Fibroblast of lung (primary cell): ENCODE results near the gene POTEG.
"Not testable (repeated sequence)": the region's sequence is repeated elsewhere in the genome, so short reads cannot be mapped to it uniquely, and the experiment has no call there.

Source experiments
- CTCF ChIP-seq, 2 donors: IDR thresholded peaks in 1 of 2; conservative IDR thresholded peaks in 1 of 2; 1 replicate in 1 of 2; 2 replicates in 1 of 2; pipeline ENCODE4 v1.5.1; 2011 to 2012; ENCODE audit warnings: low read length in 2 of 2, control low read depth in 1 of 2, inconsistent platforms in 1 of 2, low read depth in 1 of 2, mild to moderate bottlenecking in 1 of 2
- EZH2 ChIP-seq: IDR thresholded peaks from 2 replicates; pipeline ENCODE4 v1.5.1; 2012; ENCODE audit warnings: low read length, control low read depth, mild to moderate bottlenecking; ENCODE audit errors: missing control alignments

GRCh38 chr14:19394727-19395126, 39.4 kb downstream of the POTEG start:
- not testable (repeated sequence) for TF ChIP-seq CTCF (conservative IDR thresholded peaks at IDR 0.05 in 1 of 2, IDR thresholded peaks at IDR 0.05 in 1 of 2; ENCODE audit: low read depth in 1 of 2, low read length in 2 of 2); EZH2
